Endodermal cell (in vitro differentiated cells): Measurements from ENCODE around the gene LSG1. TPM values are rescaled to one million over a fixed set of nuclear protein-coding genes. Genes with fewer than 3 reads are reported as not detected.

Experiments used
- DNase-seq: peaks from one replicate; pipeline ENCODE4 v3.0.0-alpha.2; 2017
- H3K27ac ChIP-seq: 2 replicates; pipeline ENCODE4 v1.5.1; 2013; ENCODE audit warnings: mild to moderate bottlenecking, low read depth, low read length, moderate library complexity
- H3K27me3 ChIP-seq: 2 replicates; pipeline ENCODE4 v1.6.1; 2013; ENCODE audit warnings: mild to moderate bottlenecking, low read length, moderate library complexity; ENCODE audit not compliant: insufficient read depth, control insufficient read depth, poor library complexity, severe bottlenecking
- H3K36me3 ChIP-seq: 2 replicates; pipeline ENCODE4 v1.7.0; 2013; ENCODE audit warnings: mild to moderate bottlenecking, low read length, moderate library complexity; ENCODE audit not compliant: control insufficient read depth, insufficient read depth
- H3K4me1 ChIP-seq: one replicate; pipeline ENCODE4 v1.7.0; 2013; ENCODE audit warnings: low read length; ENCODE audit not compliant: control insufficient read depth, insufficient read depth
- H3K4me3 ChIP-seq: 2 replicates; pipeline ENCODE4 v1.5.1; 2013; ENCODE audit warnings: mild to moderate bottlenecking, low read length, moderate library complexity
- H3K9ac ChIP-seq: 2 replicates; pipeline ENCODE4 v1.6.1; 2013; ENCODE audit warnings: mild to moderate bottlenecking, low read length, moderate library complexity; ENCODE audit not compliant: poor library complexity, severe bottlenecking; ENCODE audit errors: extremely low read depth
- H3K9me3 ChIP-seq: 2 replicates; pipeline ENCODE4 v1.6.1; 2013; ENCODE audit warnings: mild to moderate bottlenecking, low read length, moderate library complexity; ENCODE audit not compliant: control insufficient read depth
- H3K27ac Mint-ChIP-seq: 2 replicates; pipeline ENCODE4 v1.8.0; 2020; ENCODE audit warnings: mixed read lengths
- H3K27me3 Mint-ChIP-seq: 2 replicates; pipeline ENCODE4 v1.8.0; 2021; ENCODE audit warnings: mild to moderate bottlenecking, mixed read lengths; ENCODE audit not compliant: insufficient read depth
- H3K36me3 Mint-ChIP-seq: 2 replicates; pipeline ENCODE4 v1.8.0; 2020; ENCODE audit warnings: low read depth, mixed read lengths
- H3K4me1 Mint-ChIP-seq: 2 replicates; pipeline ENCODE4 v1.8.0; 2020; ENCODE audit warnings: mixed read lengths
- H3K4me3 Mint-ChIP-seq: 2 replicates; pipeline ENCODE4 v1.8.0; 2020; ENCODE audit warnings: mild to moderate bottlenecking, moderate library complexity, mixed read lengths
- H3K9me3 Mint-ChIP-seq: 2 replicates; pipeline ENCODE4 v1.8.0; 2020; ENCODE audit warnings: mild to moderate bottlenecking, mixed read lengths
- CTCF ChIP-seq: fragments of 200-600 bp; sonication (generic); conservative IDR thresholded peaks from 2 replicates; pipeline ENCODE4 v1.5.0; 2021; ENCODE audit warnings: antibody characterized with exemption, mild to moderate bottlenecking
- WGBS, 2 experiments: methylation state at CpG; one replicate each; pipeline versions ENCODE4 v1.1.5 to v1.1.7; 2013; ENCODE audit warnings: missing lambda C conversion rate in 2 of 2, mixed read lengths in 1 of 2; ENCODE audit not compliant: insufficient coverage in 1 of 2, insufficient read length in 1 of 2; 5-methylcytosine and 5-hydroxymethylcytosine counted together
- total RNA-seq, 2 donors: library from RNA; stranded (reverse); fragmentation: NEBNext Ultra II Directional in 1 of 2; extraction: Animal tissue kit (Norgen Biotek cat#: 25700) in 1 of 2; gene quantifications; 2 replicates in 1 of 2; 3 replicates in 1 of 2; pipeline ENCODE4 v1.2.1, GENCODE V29; 2021

Gene LSG1
- total RNA-seq, 2 donors from 2014 or later: 38.3 to 44.7 TPM

GRCh38 chr3:194686816-194687637 lies 15.0 kb upstream of the LSG1 start:
- H3K9me3 ChIP-seq: no peaks in the 10 kb centered on the region
- Mint-ChIP-seq H3K27ac (peak overlapping the region; percentile 52), H3K9me3 (no peaks in the 10 kb centered on the region), H3K36me3 (no peaks in the 10 kb centered on the region), H3K4me3 (peak overlapping the region; percentile 70), H3K4me1 (peaks cover 34% of the 10 kb centered on the region), H3K27me3 (peaks cover 26% of the 10 kb centered on the region)
- WGBS, 2 experiments: 5 to 6% methylated on average over 26 to 86 of the region's 86 CpGs
- H3K36me3 ChIP-seq: no peaks in the 10 kb centered on the region
- H3K27me3 ChIP-seq: peaks cover 35% of the 10 kb centered on the region
- H3K9ac ChIP-seq: no peak overlapping the region
- H3K27ac ChIP-seq: no peak overlapping the region
- peaks cover 10% of the 10 kb centered on the region for H3K4me1 ChIP-seq
- DNase-seq: peak; percentile 77
- H3K4me3 ChIP-seq: peak overlapping the region; percentile 83
- TF ChIP-seq CTCF: no peak

GRCh38 chr3:194686414-194686815 lies 14.4 kb upstream of the LSG1 start:
- WGBS, 2 experiments: 0 to 1% methylated on average over 13 to 29 of the region's 29 CpGs
- peak overlapping the region; percentile 70 for H3K4me3 Mint-ChIP-seq
- peak overlapping the region; percentile 83 for H3K4me3 ChIP-seq
- TF ChIP-seq CTCF: no peak
- no peaks in the 10 kb centered on the region for H3K9me3 Mint-ChIP-seq
- no peaks in the 10 kb centered on the region for H3K36me3 ChIP-seq
- peaks cover 35% of the 10 kb centered on the region for H3K27me3 ChIP-seq
- no peaks in the 10 kb centered on the region for H3K36me3 Mint-ChIP-seq
- peaks cover 10% of the 10 kb centered on the region for H3K4me1 ChIP-seq
- H3K9ac ChIP-seq: peak overlapping the region; percentile 39
- H3K27me3 Mint-ChIP-seq: peaks cover 26% of the 10 kb centered on the region
- no peak overlapping the region for H3K27ac ChIP-seq
- peaks cover 33% of the 10 kb centered on the region for H3K4me1 Mint-ChIP-seq
- no peak for DNase-seq
- H3K27ac Mint-ChIP-seq: no peak overlapping the region
- no peaks in the 10 kb centered on the region for H3K9me3 ChIP-seq

- H3K27me3 ChIP-seq: peaks cover 35% of the 10 kb centered on the region
- H3K4me1 ChIP-seq: peaks cover 10% of the 10 kb centered on the region
- H3K27me3 Mint-ChIP-seq: peaks cover 26% of the 10 kb centered on the region
- DNase-seq: peak; percentile 96
- peak within 1 kb of the TSS; percentile 70 for H3K4me3 Mint-ChIP-seq
- H3K9me3 ChIP-seq: no peaks in the 10 kb centered on the region
- TF ChIP-seq CTCF: peak; percentile 47
- H3K4me3 ChIP-seq: peak within 1 kb of the TSS; percentile 83
- H3K36me3 Mint-ChIP-seq: no peaks in the 10 kb centered on the region
- peaks cover 28% of the 10 kb centered on the region for H3K4me1 Mint-ChIP-seq
- peak within 1 kb of the TSS; percentile 39 for H3K9ac ChIP-seq
- no peak within 1 kb of the TSS for H3K27ac ChIP-seq
- no peaks in the 10 kb centered on the region for H3K9me3 Mint-ChIP-seq
- no peak within 1 kb of the TSS for H3K27ac Mint-ChIP-seq
- 0 to 1% methylated on average over 31 to 70 of the region's 70 CpGs for whole genome bisulfite sequencing, 2 experiments
- H3K36me3 ChIP-seq: no peaks in the 10 kb centered on the region
Measured at GRCh38 chr3:194685718-194686413, 13.9 kb upstream of the LSG1 start, which contains the start of gene FAM43A. FAM43A (plus strand) TSS chr3:194685883; CDS start chr3:194686827, 944 bp downstream.
